ENCODE results near the gene HOOK2.

DNA sequence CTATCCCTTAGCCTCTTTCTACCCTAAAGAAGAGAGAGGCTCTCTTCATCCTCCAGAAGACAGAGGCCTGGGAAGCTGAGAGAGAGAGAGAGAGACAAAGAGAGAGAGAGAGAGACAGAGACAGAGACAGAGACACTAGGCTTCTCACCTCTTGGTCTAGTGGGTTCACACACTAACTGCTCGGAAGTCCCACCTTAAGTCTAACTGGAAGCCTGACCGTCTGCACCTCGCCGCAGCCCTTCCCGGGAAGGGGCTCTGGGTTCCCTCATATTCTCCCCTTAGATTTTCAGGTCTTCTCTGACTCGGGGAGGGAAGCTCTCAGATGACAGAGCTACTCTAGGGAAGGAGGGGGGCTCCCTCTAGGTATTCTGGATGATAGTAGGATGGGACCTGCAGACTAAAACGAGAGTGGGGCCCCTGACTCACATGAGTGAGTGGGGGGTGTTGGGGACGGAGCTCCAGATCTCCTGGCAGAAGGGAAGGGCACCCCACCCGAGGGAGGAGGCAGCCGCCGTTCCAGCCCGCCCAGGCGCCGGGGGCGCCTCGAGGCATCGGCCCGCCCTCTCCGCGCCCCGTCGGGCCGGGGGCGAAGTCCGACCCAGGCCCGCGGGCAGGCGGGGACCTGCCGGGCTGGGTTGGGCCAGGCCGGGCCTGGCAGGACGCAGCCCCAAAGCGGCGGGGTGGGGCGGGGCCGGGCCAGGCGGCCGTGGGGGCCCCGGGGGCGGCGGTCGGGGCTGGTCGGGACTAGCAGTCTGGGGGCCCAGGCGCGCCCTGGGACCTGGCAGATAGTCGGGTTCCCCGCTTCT, 13.9 kb upstream of the HOOK2 start:
- no peak for TF ChIP-seq CTCF (conservative IDR thresholded peaks at IDR 0.05; ENCODE audit: low read depth, low read length)
- no peak for TF ChIP-seq MAZ (IDR thresholded peaks at IDR 0.05; ENCODE audit: borderline replicate concordance, low read depth, low read length)
- no peak for TF ChIP-seq POLR2A (IDR thresholded peaks at IDR 0.05; ENCODE audit: low read depth, low read length)
- TF ChIP-seq FOS (IDR thresholded peaks at IDR 0.05; ENCODE audit: low read depth, low read length): no peak
- no peak for TF ChIP-seq MXI1 (IDR thresholded peaks at IDR 0.05; ENCODE audit: borderline replicate concordance, low read depth, low read length)
